H1 (cell line): ENCODE data around the gene NT5E. TPM values are rescaled to one million over a fixed set of nuclear protein-coding genes. Genes with fewer than 3 reads are reported as not detected.

Source experiments
- CTCF ChIA-PET: fragments of 300-600 bp; sonication (Branson Sonifier 250); formaldehyde crosslinking; loops from one replicate; lab custom pipeline; 2021; ENCODE audit not compliant: partially characterized antibody; lab: Charles Lee
- POLR2A ChIA-PET: fragments of 300-600 bp; sonication (Branson Sonifier 250); formaldehyde crosslinking; loops from one replicate; lab custom pipeline; 2021; ENCODE audit warnings: inconsistent platforms; ENCODE audit not compliant: partially characterized antibody; lab: Charles Lee
- DNase-seq, 2 experiments: peaks; one replicate each; pipeline versions ENCODE4 v3.0.0 to v3.0.0-alpha.2; 2010 to 2022; ENCODE audit warnings: low spot score in 2 of 2, low read depth in 1 of 2, mixed read lengths in 1 of 2
- FAIRE-seq: peaks from 2 replicates; lab custom pipeline; 2011; peaks lifted over from hg19 to GRCh38; lab: Jason Lieb, UNC
- H2AFZ ChIP-seq: 2 replicates; pipeline ENCODE4 v1.8.1; 2012; ENCODE audit warnings: low read length, inconsistent platforms
- H2AK5ac ChIP-seq: 2 replicates; pipeline ENCODE4 v1.6.1; 2013; ENCODE audit warnings: low read depth, low read length
- H2BK120ac ChIP-seq: replicated peaks from 2 replicates; pipeline ENCODE3; 2013; ENCODE audit warnings: low read depth, low read length, inconsistent platforms
- H2BK12ac ChIP-seq: 2 replicates; pipeline ENCODE4 v1.6.1; 2013; ENCODE audit warnings: low read depth, low read length
- H2BK15ac ChIP-seq: 2 replicates; pipeline ENCODE4 v1.6.1; 2013; ENCODE audit warnings: low read length
- H2BK20ac ChIP-seq: 2 replicates; pipeline ENCODE4 v1.6.1; 2013; ENCODE audit warnings: low read length
- H2BK5ac ChIP-seq: 2 replicates; pipeline ENCODE4 v1.6.1; 2013; ENCODE audit warnings: low read depth, low read length
- H3K14ac ChIP-seq: 2 replicates; pipeline ENCODE4 v1.6.1; 2013; ENCODE audit warnings: inconsistent platforms; ENCODE audit not compliant: insufficient read length
- H3K18ac ChIP-seq: 2 replicates; pipeline ENCODE4 v1.6.1; 2013; ENCODE audit warnings: low read length; ENCODE audit errors: extremely low read depth
- H3K23ac ChIP-seq: 2 replicates; pipeline ENCODE4 v1.6.1; 2013; ENCODE audit warnings: inconsistent platforms; ENCODE audit not compliant: insufficient read length
- H3K23me2 ChIP-seq: 2 replicates; pipeline ENCODE4 v1.6.1; 2013; ENCODE audit warnings: low read depth, low read length
- H3K27ac ChIP-seq: 2 replicates; pipeline ENCODE4 v1.6.1; 2011; ENCODE audit warnings: low read depth, low read length, inconsistent platforms
- H3K27me3 ChIP-seq, 4 experiments: replicated peaks in 1 of 4; 1 replicate in 1 of 4; 2 replicates in 3 of 4; pipeline versions ENCODE4 v1.6.1 to v1.8.1; 2011 to 2013; ENCODE audit warnings: low read length in 3 of 4, mild to moderate bottlenecking in 3 of 4, inconsistent platforms in 2 of 4, mixed read lengths in 2 of 4, moderate library complexity in 1 of 4; ENCODE audit not compliant: control insufficient read depth in 3 of 4, insufficient read depth in 3 of 4; ENCODE audit errors: extremely low read depth in 1 of 4
- H3K36me3 ChIP-seq, 4 experiments: 2 replicates each; pipeline versions ENCODE4 v1.6.1 to v1.8.1; 2011 to 2013; ENCODE audit warnings: mild to moderate bottlenecking in 4 of 4, low read length in 3 of 4, moderate library complexity in 2 of 4, control low read depth in 1 of 4, inconsistent platforms in 1 of 4; ENCODE audit not compliant: insufficient read depth in 4 of 4, control insufficient read depth in 2 of 4
- H3K4ac ChIP-seq: replicated peaks from 2 replicates; pipeline ENCODE3; 2013; ENCODE audit warnings: low read length, low read depth, mixed read lengths, inconsistent platforms; ENCODE audit not compliant: insufficient read length
- H3K4me1 ChIP-seq, 4 experiments: replicated peaks in 1 of 4; 1 replicate in 1 of 4; 2 replicates in 3 of 4; pipeline versions ENCODE4 v1.6.1 to v1.8.1; 2011 to 2013; ENCODE audit warnings: low read length in 3 of 4, inconsistent platforms in 2 of 4, mixed read lengths in 1 of 4; ENCODE audit not compliant: insufficient read depth in 4 of 4, control insufficient read depth in 3 of 4
- H3K4me2 ChIP-seq, 2 experiments: 2 replicates each; pipeline versions ENCODE4 v1.6.1 to v1.8.1; 2011 to 2013; ENCODE audit warnings: low read depth in 2 of 2, low read length in 2 of 2, control low read depth in 1 of 2, inconsistent platforms in 1 of 2, mild to moderate bottlenecking in 1 of 2; ENCODE audit not compliant: insufficient read depth in 1 of 2
- H3K4me3 ChIP-seq, 4 experiments: fragments of 200-600, 300-600 bp in 1 of 4; sonication (generic), shearing (Covaris generic), sonication (Bioruptor Twin) in 1 of 4; 2 replicates each; pipeline versions ENCODE4 v1.5.1 to v1.8.1; 2011 to 2016; ENCODE audit warnings: low read length in 4 of 4, low read depth in 3 of 4, control low read depth in 2 of 4, inconsistent platforms in 2 of 4, mild to moderate bottlenecking in 2 of 4, mixed read lengths in 1 of 4, moderate library complexity in 1 of 4; ENCODE audit not compliant: insufficient read depth in 2 of 4; ENCODE audit errors: extremely low read depth in 1 of 4
- H3K56ac ChIP-seq: replicated peaks from 2 replicates; pipeline ENCODE3; 2013; ENCODE audit warnings: low read depth, mild to moderate bottlenecking, mixed read lengths, low read length, inconsistent platforms; ENCODE audit not compliant: insufficient read length
- H3K79me1 ChIP-seq: 2 replicates; pipeline ENCODE4 v1.6.1; 2013; ENCODE audit warnings: low read depth, low read length, control low read depth
- H3K79me2 ChIP-seq, 2 experiments: 2 replicates each; pipeline versions ENCODE4 v1.6.1 to v1.8.1; 2012 to 2013; ENCODE audit warnings: low read length in 2 of 2, mild to moderate bottlenecking in 2 of 2, inconsistent platforms in 1 of 2; ENCODE audit not compliant: insufficient read depth in 2 of 2, control insufficient read depth in 1 of 2
- H3K9ac ChIP-seq, 4 experiments: replicated peaks in 1 of 4; 1 replicate in 1 of 4; 2 replicates in 3 of 4; pipeline versions ENCODE4 v1.6.1 to v1.8.1; 2011 to 2013; ENCODE audit warnings: low read depth in 3 of 4, low read length in 3 of 4, control low read depth in 2 of 4, mild to moderate bottlenecking in 2 of 4, moderate library complexity in 2 of 4, inconsistent platforms in 1 of 4; ENCODE audit errors: extremely low read depth in 1 of 4
- H3K9me3 ChIP-seq, 2 experiments: 2 replicates each; pipeline versions ENCODE4 v1.6.1 to v1.8.1; 2012 to 2013; ENCODE audit warnings: mild to moderate bottlenecking in 2 of 2, moderate library complexity in 2 of 2, control low read depth in 1 of 2, inconsistent platforms in 1 of 2, low read depth in 1 of 2, low read length in 1 of 2, mixed read lengths in 1 of 2; ENCODE audit not compliant: insufficient read depth in 2 of 2
- H4K20me1 ChIP-seq, 2 experiments: replicated peaks in 1 of 2; 2 replicates each; pipeline versions ENCODE3 to v1.8.1; 2011 to 2013; ENCODE audit warnings: inconsistent platforms in 2 of 2, low read length in 2 of 2, mild to moderate bottlenecking in 1 of 2; ENCODE audit not compliant: insufficient read depth in 2 of 2, control insufficient read depth in 1 of 2
- H4K5ac ChIP-seq: 2 replicates; pipeline ENCODE4 v1.6.1; 2013; ENCODE audit warnings: low read length, low read depth, mixed read lengths, inconsistent platforms; ENCODE audit not compliant: insufficient read length
- H4K8ac ChIP-seq: 2 replicates; pipeline ENCODE4 v1.8.0; 2013; ENCODE audit warnings: mild to moderate bottlenecking, moderate library complexity, low read length, inconsistent platforms; ENCODE audit not compliant: insufficient read depth; ENCODE audit errors: extremely low read depth
- H4K91ac ChIP-seq: replicated peaks from 2 replicates; pipeline ENCODE3; 2013; ENCODE audit warnings: low read length, mixed read lengths, inconsistent platforms; ENCODE audit not compliant: insufficient read length
- GABPA ChIP-seq: IDR thresholded peaks from 2 replicates; pipeline ENCODE4 v1.6.1; 2011; ENCODE audit warnings: mild to moderate bottlenecking, low read length, moderate library complexity, borderline replicate concordance; ENCODE audit not compliant: insufficient read depth
- WGBS, 2 experiments: shearing (Covaris generic) in 1 of 2; methylation state at CpG; one replicate each; pipeline versions ENCODE4 v1.1.6 to v1.1.7; 2013 to 2015; ENCODE audit warnings: low lambda C conversion rate in 2 of 2, mixed read lengths in 2 of 2, inconsistent platforms in 1 of 2, low coverage in 1 of 2, missing lambda C conversion rate in 1 of 2; ENCODE audit not compliant: insufficient replicate concordance in 2 of 2, insufficient coverage in 1 of 2, insufficient read length in 1 of 2; ENCODE audit errors: extremely low coverage in 1 of 2, missing lambda C conversion rate in 1 of 2; 5-methylcytosine and 5-hydroxymethylcytosine counted together
- polyA plus RNA-seq, 7 experiments: library from polyadenylated mRNA; depleted of rRNA in 3 of 7; stranded (reverse) in 5 of 7; unstranded in 2 of 7; fragments of >200 nt in 5 of 7; fragments of 200-250 nt in 2 of 7; gene quantifications; 1 replicate in 5 of 7; 2 replicates in 1 of 7; 4 replicates in 1 of 7; pipeline versions ENCODE4 v1.2.1 to v1.2.3, GENCODE V29; 2011 to 2013; ENCODE audit warnings: missing spikeins in 2 of 7, mixed read lengths in 2 of 7
- total RNA-seq: library from RNA; stranded (reverse); fragmentation: NEBNext Ultra II Directional; extraction: Animal tissue kit (Norgen Biotek cat#: 25700); gene quantifications from 2 replicates; pipeline ENCODE4 v1.2.1, GENCODE V29; 2021

NT5E gene
- total and polyA plus RNA-seq, 2 of the 8 experiments (the other 6 are each of a cell fraction or from before 2014, with no cell fraction given): 0.74 to 1.5 TPM

DNA sequence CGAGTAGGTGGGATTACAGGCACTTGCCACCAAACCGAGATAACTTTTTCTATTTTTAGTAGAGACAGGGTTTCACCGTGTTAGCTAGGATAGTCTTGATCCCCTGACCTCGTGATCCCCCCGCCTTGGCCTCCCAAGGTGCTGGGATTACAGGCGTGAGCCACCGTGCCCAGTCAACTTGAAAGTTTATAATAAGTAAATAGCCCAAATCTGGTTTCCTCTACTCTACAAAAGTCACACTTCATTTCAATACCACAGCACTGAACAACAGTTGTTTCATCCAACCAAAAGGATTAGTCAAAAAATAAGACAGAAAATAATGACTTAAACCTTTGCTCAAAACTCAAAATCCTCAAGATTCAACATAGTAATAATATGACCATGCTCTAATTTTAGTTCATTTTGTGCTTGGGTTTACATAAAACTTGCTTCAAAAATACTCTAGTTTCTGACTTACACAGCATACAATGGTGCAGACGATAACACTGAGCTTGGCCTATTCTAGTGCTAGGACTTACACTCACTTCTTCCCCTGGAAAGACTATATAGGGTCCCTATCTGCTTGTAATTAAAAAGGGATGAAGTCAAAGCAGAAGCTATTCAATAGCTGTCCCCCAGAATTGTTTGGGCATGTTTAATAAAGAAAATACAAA lies 56.7 kb downstream of the NT5E start:
- FAIRE-seq: no peak
- CTCF ChIA-PET: interaction anchor here (0.6 to 3.2 kb wide), 6 partner anchors 23 to 350 kb away, joined by 3 to 11 read pairs (median 4); no protein-coding TSS in a partner anchor
- no peak overlapping the region for H2BK5ac ChIP-seq

More for the DNA sequence above, 56.7 kb downstream of the NT5E start:
- H4K5ac ChIP-seq: no peak overlapping the region
- H2AK5ac ChIP-seq: no peak overlapping the region
- no peak for TF ChIP-seq GABPA
- no peak overlapping the region for H3K4ac ChIP-seq
- no peaks in the 10 kb centered on the region for H3K23me2 ChIP-seq
- no peaks in the 10 kb centered on the region for H3K79me1 ChIP-seq
- H2BK120ac ChIP-seq: no peak overlapping the region
- DNase-seq: no peak
- H3K4me3 ChIP-seq: no peak overlapping the region
- H2BK15ac ChIP-seq: no peak overlapping the region
- H3K14ac ChIP-seq: no peak overlapping the region
- no peak overlapping the region for H3K18ac ChIP-seq
- H3K9me3 ChIP-seq: no peaks in the 10 kb centered on the region
- no peaks in the 10 kb centered on the region for H4K20me1 ChIP-seq
- no peak overlapping the region for H3K9ac ChIP-seq
- WGBS, 2 experiments: 94% methylated on average over 8 of the region's 8 CpGs; no CpG with 5 or more reads in 1 of the 2 experiments
- H4K91ac ChIP-seq: no peak overlapping the region
- no peak overlapping the region for H2BK12ac ChIP-seq
- no peak overlapping the region for H3K56ac ChIP-seq
- H3K79me2 ChIP-seq: no peaks in the 10 kb centered on the region
- peaks cover 0 to 4% (median 0%) of the 10 kb centered on the region in 4 experiments; a peak in 1 of 8 replicates for H3K36me3 ChIP-seq
- H3K4me1 ChIP-seq: no peaks in the 10 kb centered on the region
- no peak overlapping the region for H3K4me2 ChIP-seq
- H3K23ac ChIP-seq: no peak overlapping the region
- no peak overlapping the region for H3K27ac ChIP-seq
- no peak overlapping the region for H2AFZ ChIP-seq
- peaks cover 0 to 1% (median 0%) of the 10 kb centered on the region in 4 experiments; a peak in 1 of 7 replicates for H3K27me3 ChIP-seq
- no peak overlapping the region for H2BK20ac ChIP-seq
- no peak overlapping the region for H4K8ac ChIP-seq
- POLR2A ChIA-PET: interaction anchor here (0.7 kb wide), 1 partner anchor 8 kb away, joined by 3 read pairs; no protein-coding TSS in a partner anchor
